H1 (cell line): Measurements from ENCODE around the gene NANOGP8. TPM values are rescaled to one million over a fixed set of nuclear protein-coding genes. Genes with fewer than 3 reads are reported as not detected.

Source experiments
- ATF3 ChIP-seq: IDR thresholded peaks from 2 replicates; pipeline ENCODE4 v1.6.1; 2011; ENCODE audit warnings: low read depth, mild to moderate bottlenecking, low read length; ENCODE audit not compliant: insufficient read depth
- GTF2F1 ChIP-seq: IDR thresholded peaks from 2 replicates; pipeline ENCODE4 v1.6.1; 2012; ENCODE audit warnings: low read depth, low read length, improper control_type of control experiment, borderline replicate concordance
- HDAC6 ChIP-seq: IDR thresholded peaks from one replicate; pipeline ENCODE4 v1.7.1; 2012; ENCODE audit warnings: low read depth, mild to moderate bottlenecking, inconsistent platforms, low read length, moderate library complexity
- KDM1A ChIP-seq: fragments of 200-600, 300-600 bp; sonication (generic); IDR thresholded peaks from 2 replicates; pipeline ENCODE4 v1.7.1; 2016; ENCODE audit warnings: mild to moderate bottlenecking, low read length, borderline replicate concordance
- PHF8 ChIP-seq: fragments of 200-600 bp; sonication (generic); conservative IDR thresholded peaks from 2 replicates; pipeline ENCODE4 v1.7.1; 2012; ENCODE audit warnings: low read depth, mild to moderate bottlenecking, inconsistent platforms, low read length, moderate library complexity
- POLR2A ChIP-seq, 2 experiments: IDR thresholded peaks; 1 replicate in 1 of 2; 2 replicates in 1 of 2; pipeline ENCODE4 v1.6.1; 2011; ENCODE audit warnings: low read depth in 2 of 2, low read length in 2 of 2, mild to moderate bottlenecking in 2 of 2; ENCODE audit errors: control extremely low read depth in 1 of 2
- SIRT6 ChIP-seq: IDR thresholded peaks from one replicate; pipeline ENCODE4 v1.7.1; 2012; ENCODE audit warnings: low read length, inconsistent platforms
- SP1 ChIP-seq: IDR thresholded peaks from 2 replicates; pipeline ENCODE4 v1.6.1; 2011; ENCODE audit warnings: low read depth, low read length
- polyA plus RNA-seq, 7 experiments: library from polyadenylated mRNA; depleted of rRNA in 3 of 7; stranded (reverse) in 5 of 7; unstranded in 2 of 7; fragments of >200 nt in 5 of 7; fragments of 200-250 nt in 2 of 7; gene quantifications; 1 replicate in 5 of 7; 2 replicates in 1 of 7; 4 replicates in 1 of 7; pipeline versions ENCODE4 v1.2.1 to v1.2.3, GENCODE V29; 2011 to 2013; ENCODE audit warnings: missing spikeins in 2 of 7, mixed read lengths in 2 of 7
- total RNA-seq: library from RNA; stranded (reverse); fragmentation: NEBNext Ultra II Directional; extraction: Animal tissue kit (Norgen Biotek cat#: 25700); gene quantifications from 2 replicates; pipeline ENCODE4 v1.2.1, GENCODE V29; 2021

Gene NANOGP8
- total and polyA plus RNA-seq, 2 of the 8 experiments (the other 6 are each of a cell fraction or from before 2014, with no cell fraction given), result 23.3 to 40.6 TPM

- TF ChIP-seq SIRT6 (no peak), PHF8 (no peak), KDM1A (no peak), POLR2A (IDR thresholded peaks at IDR 0.05; ENCODE audit: control extremely low read depth in 1 of 2, low read depth in 2 of 2, low read length in 2 of 2) (no peak), HDAC6 (no peak), ATF3 (no peak), SP1 (no peak), GTF2F1 (no peak)
- TF ChIP-seq, all 59 proteins: peak for 0
Observed at GRCh38 chr15:35067496-35068347, 17.4 kb downstream of the NANOGP8 start (continued).
